OCI-LY7 (cell line): ENCODE data around the gene RBM19. TPM values are rescaled to one million over a fixed set of nuclear protein-coding genes. Genes with fewer than 3 reads are reported as not detected.

Experiments used
- BruUV-seq: library from RNA; stranded (reverse); fragments of 400-500 nt; replicated peaks from 2 replicates; lab custom pipeline; 2021; lab: Mats Ljungman, UMichigan
- CTCF ChIA-PET: fragments of 300-600 bp; sonication (Branson Sonifier 250); formaldehyde crosslinking; loops from one replicate; lab custom pipeline; 2022; ENCODE audit warnings: antibody characterized with exemption; ENCODE audit not compliant: unreplicated experiment; lab: Charles Lee
- POLR2A ChIA-PET: fragments of 300-600 bp; sonication (Branson Sonifier 250); formaldehyde crosslinking; loops from one replicate; lab custom pipeline; 2022; ENCODE audit warnings: antibody characterized with exemption; lab: Charles Lee
- DNase-seq: peaks from one replicate; pipeline ENCODE4 v3.0.0-alpha.2; 2015; ENCODE audit warnings: low spot score
- H2AFZ ChIP-seq: fragments of 200-600 bp; sonication (generic), shearing (Covaris generic); 2 replicates; pipeline ENCODE4 v1.6.1; 2014; ENCODE audit warnings: mild to moderate bottlenecking, antibody characterized with exemption, low read length, moderate library complexity
- H3K27ac ChIP-seq: fragments of 200-600 bp; sonication (generic); 2 replicates; pipeline ENCODE4 v1.5.1; 2014; ENCODE audit warnings: mixed run types, low read depth, mild to moderate bottlenecking, moderate library complexity, low read length, inconsistent platforms; ENCODE audit not compliant: poor library complexity, severe bottlenecking
- H3K36me3 ChIP-seq: fragments of 200-600 bp; sonication (generic); 2 replicates; pipeline ENCODE4 v1.6.1; 2014; ENCODE audit warnings: mild to moderate bottlenecking, antibody characterized with exemption, low read length, moderate library complexity, mixed read lengths; ENCODE audit not compliant: insufficient read depth
- H3K4me1 ChIP-seq: fragments of 200-600 bp; sonication (generic); 2 replicates; pipeline ENCODE4 v1.5.1; 2014; ENCODE audit warnings: mild to moderate bottlenecking, low read length; ENCODE audit not compliant: insufficient read depth, poor library complexity, severe bottlenecking
- H3K4me2 ChIP-seq: fragments of 200-600 bp; sonication (generic); 2 replicates; pipeline ENCODE4 v1.6.1; 2014; ENCODE audit warnings: mild to moderate bottlenecking, low read length
- H3K4me3 ChIP-seq: fragments of 200-600 bp; sonication (generic); 2 replicates; pipeline ENCODE4 v1.5.1; 2014; ENCODE audit warnings: mild to moderate bottlenecking, low read depth, low read length; ENCODE audit not compliant: poor library complexity, severe bottlenecking
- H3K79me2 ChIP-seq: fragments of 200-600 bp; sonication (generic); 2 replicates; pipeline ENCODE4 v1.6.1; 2016; ENCODE audit warnings: low read depth, mild to moderate bottlenecking, low read length, moderate library complexity, mixed read lengths; ENCODE audit not compliant: insufficient read depth
- H3K9me2 ChIP-seq: fragments of 200-600 bp; sonication (generic); 2 replicates; pipeline ENCODE4 v1.6.1; 2016; ENCODE audit warnings: mild to moderate bottlenecking, low read length, mixed read lengths; ENCODE audit not compliant: insufficient read depth
- H3K9me3 ChIP-seq: fragments of 200-600 bp; sonication (generic); 2 replicates; pipeline ENCODE4 v1.6.1; 2014; ENCODE audit warnings: mild to moderate bottlenecking, mixed run types, low read length, mixed read lengths
- H4K20me1 ChIP-seq: fragments of 200-600 bp; sonication (generic); 2 replicates; pipeline ENCODE4 v1.6.1; 2014; ENCODE audit warnings: mild to moderate bottlenecking, antibody characterized with exemption, low read length, moderate library complexity, mixed read lengths; ENCODE audit not compliant: insufficient read depth
- CTCF ChIP-seq: fragments of 200-600 bp; sonication (generic); conservative IDR thresholded peaks from 2 replicates; pipeline ENCODE4 v1.5.1; 2014; ENCODE audit warnings: mild to moderate bottlenecking, antibody characterized with exemption, low read length, moderate library complexity, mixed read lengths
- EZH2phosphoT487 ChIP-seq: fragments of 200-600 bp; sonication (generic); IDR thresholded peaks from 2 replicates; pipeline ENCODE4 v1.6.1; 2018; ENCODE audit warnings: low read depth, borderline replicate concordance, mild to moderate bottlenecking, mixed run types, antibody characterized with exemption, low read length, moderate library complexity, mixed read lengths
- intact Hi-C: fragments of 100-400 bp; cut with micrococcal nuclease; formaldehyde crosslinking; loops from one replicate; pipeline ENCODE4 v1.10.0; 2022; ENCODE audit not compliant: unreplicated experiment
- total RNA-seq, 2 experiments: library from RNA; depleted of rRNA in 1 of 2; stranded (reverse); fragments of >200 nt in 1 of 2; shearing (Covaris generic) in 1 of 2; gene quantifications; 2 replicates each; pipeline ENCODE4 v1.2.3, GENCODE V29; 2014 to 2022

Gene RBM19
- total RNA-seq, 2 experiments from 2014 or later = 37.8 to 46.2 TPM

- POLR2A ChIA-PET = interaction anchor here (0.9 kb wide), 1 partner anchor 23 kb away, joined by 4 read pairs; no protein-coding TSS in a partner anchor
- Histone ChIP-seq H3K36me3 (peaks cover 63% of the 10 kb centered on the region), H3K4me1 (no peaks in the 10 kb centered on the region), H4K20me1 (no peaks in the 10 kb centered on the region), H3K79me2 (no peaks in the 10 kb centered on the region), H2AFZ (no peak overlapping the region), H3K4me2 (no peak overlapping the region), H3K9me3 (no peaks in the 10 kb centered on the region), H3K9me2 (no peaks in the 10 kb centered on the region), H3K27ac (no peak overlapping the region), H3K4me3 (no peak overlapping the region)
- no TSS peak for BruUV-seq
- TF ChIP-seq EZH2phosphoT487 (no peak), CTCF (no peak)
- intact Hi-C loops = no loop called here
- CTCF ChIA-PET = no interaction called here
- no peak for DNase-seq
Measured at GRCh38 chr12:113938471-113938870, 27.7 kb downstream of the RBM19 start.

- Histone ChIP-seq H3K9me3 (no peaks in the 10 kb centered on the region), H3K4me3 (no peak overlapping the region), H4K20me1 (no peaks in the 10 kb centered on the region), H3K4me2 (no peak overlapping the region), H2AFZ (no peak overlapping the region), H3K4me1 (no peaks in the 10 kb centered on the region), H3K36me3 (peaks cover 54% of the 10 kb centered on the region), H3K79me2 (no peaks in the 10 kb centered on the region), H3K27ac (no peak overlapping the region), H3K9me2 (no peaks in the 10 kb centered on the region)
- POLR2A ChIA-PET = no interaction called here
- intact Hi-C loops = no loop called here
- CTCF ChIA-PET = no interaction called here
- no peak for TF ChIP-seq EZH2phosphoT487
- no peak for TF ChIP-seq CTCF
- DNase-seq = no peak
- BruUV-seq = no TSS peak
Measured at GRCh38 chr12:113936460-113936859, 29.7 kb downstream of the RBM19 start.

GRCh38 chr12:113935459-113935858 lies 30.7 kb downstream of the RBM19 start:
- POLR2A ChIA-PET = interaction anchor here (0.6 kb wide), 2 partner anchors 67 to 651 kb away, joined by 4 read pairs; no protein-coding TSS in a partner anchor
- H3K36me3 ChIP-seq = peaks cover 44% of the 10 kb centered on the region
- TF ChIP-seq CTCF (no peak), EZH2phosphoT487 (no peak)
- H3K9me3 ChIP-seq = no peaks in the 10 kb centered on the region
- no peaks in the 10 kb centered on the region for H4K20me1 ChIP-seq
- H3K4me3 ChIP-seq = no peak overlapping the region
- no peak for DNase-seq
- BruUV-seq = no TSS peak
- intact Hi-C loops = no loop called here
- CTCF ChIA-PET = no interaction called here
- no peaks in the 10 kb centered on the region for H3K4me1 ChIP-seq
- H3K9me2 ChIP-seq = no peaks in the 10 kb centered on the region
- no peaks in the 10 kb centered on the region for H3K79me2 ChIP-seq
- no peak overlapping the region for H3K27ac ChIP-seq
- no peak overlapping the region for H2AFZ ChIP-seq
- H3K4me2 ChIP-seq = no peak overlapping the region
